Caco-2 (cell line): ENCODE data around the gene TAF6L. TPM values are rescaled to one million over a fixed set of nuclear protein-coding genes. Genes with fewer than 3 reads are reported as not detected.

Experiments used
- BruUV-seq: library from RNA; stranded (reverse); fragments of 400-500 nt; replicated peaks from 2 replicates; lab custom pipeline; 2021; lab: Mats Ljungman, UMichigan
- CTCF ChIA-PET: fragments of 300-600 bp; sonication (Branson Sonifier 250); formaldehyde crosslinking; loops from one replicate; lab custom pipeline; 2022; ENCODE audit warnings: antibody characterized with exemption; lab: Charles Lee
- POLR2A ChIA-PET: fragments of 300-600 bp; sonication (Branson Sonifier 250); formaldehyde crosslinking; loops from one replicate; lab custom pipeline; 2022; ENCODE audit warnings: antibody characterized with exemption; lab: Charles Lee
- DNase-seq, 2 experiments: peaks; one replicate each; pipeline versions ENCODE4 v3.0.0 to v3.0.0-alpha.2; 2020 to 2022
- H3K27me3 ChIP-seq: replicated peaks from 2 replicates; pipeline ENCODE4 v1.6.0; 2011; ENCODE audit warnings: low read length; ENCODE audit not compliant: control insufficient read depth, insufficient read depth
- H3K36me3 ChIP-seq: 2 replicates; pipeline ENCODE4 v1.5.1; 2011; ENCODE audit warnings: low read length; ENCODE audit not compliant: control insufficient read depth, insufficient read depth
- H3K4me1 ChIP-seq: fragments of 250-450 bp; sonication (Bioruptor Pico); 2 replicates; pipeline ENCODE4 v1.5.1; 2020; ENCODE audit warnings: mild to moderate bottlenecking
- H3K4me3 ChIP-seq: 2 replicates; pipeline ENCODE4 v1.5.1; 2011; ENCODE audit warnings: low read depth, mild to moderate bottlenecking, control low read depth, low read length
- H3K9me3 ChIP-seq: fragments of 250-450 bp; sonication (Bioruptor Pico); 2 replicates; pipeline ENCODE4 v1.5.1; 2020; ENCODE audit warnings: mild to moderate bottlenecking, moderate library complexity
- H3K27ac Mint-ChIP-seq: one replicate; pipeline ENCODE4 v1.8.0; 2022; ENCODE audit warnings: mixed read lengths; ENCODE audit not compliant: unreplicated experiment
- H3K27me3 Mint-ChIP-seq: one replicate; pipeline ENCODE4 v1.8.0; 2022; ENCODE audit warnings: mixed read lengths; ENCODE audit not compliant: insufficient read depth, unreplicated experiment
- H3K36me3 Mint-ChIP-seq: one replicate; pipeline ENCODE4 v1.8.0; 2022; ENCODE audit warnings: mild to moderate bottlenecking, mixed read lengths; ENCODE audit not compliant: insufficient read depth, unreplicated experiment
- H3K4me1 Mint-ChIP-seq: one replicate; pipeline ENCODE4 v1.8.0; 2022; ENCODE audit warnings: low read depth, mixed read lengths; ENCODE audit not compliant: unreplicated experiment
- H3K4me3 Mint-ChIP-seq: one replicate; pipeline ENCODE4 v1.8.0; 2022; ENCODE audit warnings: mild to moderate bottlenecking, moderate library complexity, mixed read lengths; ENCODE audit not compliant: unreplicated experiment
- H3K9me3 Mint-ChIP-seq: one replicate; pipeline ENCODE4 v1.8.0; 2022; ENCODE audit warnings: mixed read lengths; ENCODE audit not compliant: unreplicated experiment
- CTCF ChIP-seq, 2 experiments: fragments of 200-600 bp in 1 of 2; IDR thresholded peaks; 1 replicate in 1 of 2; 2 replicates in 1 of 2; pipeline versions ENCODE4 v1.5.1 to v1.8.0; 2011 to 2022; ENCODE audit warnings: antibody characterized with exemption in 1 of 2, control low read depth in 1 of 2, inconsistent platforms in 1 of 2, low read depth in 1 of 2, low read length in 1 of 2, mild to moderate bottlenecking in 1 of 2, moderate library complexity in 1 of 2; ENCODE audit not compliant: insufficient read depth in 1 of 2, severe bottlenecking in 1 of 2, unreplicated experiment in 1 of 2
- intact Hi-C: fragments of 100-400 bp; cut with micrococcal nuclease; formaldehyde crosslinking; loops from one replicate; pipeline ENCODE4 v1.10.0; 2022; ENCODE audit not compliant: unreplicated experiment
- total RNA-seq: library from RNA; stranded (reverse); gene quantifications from 2 replicates; pipeline ENCODE4 v1.2.3, GENCODE V29; 2022

Gene TAF6L
- total RNA-seq, 1 experiment from 2014 or later, result 26.8 TPM

DNA sequence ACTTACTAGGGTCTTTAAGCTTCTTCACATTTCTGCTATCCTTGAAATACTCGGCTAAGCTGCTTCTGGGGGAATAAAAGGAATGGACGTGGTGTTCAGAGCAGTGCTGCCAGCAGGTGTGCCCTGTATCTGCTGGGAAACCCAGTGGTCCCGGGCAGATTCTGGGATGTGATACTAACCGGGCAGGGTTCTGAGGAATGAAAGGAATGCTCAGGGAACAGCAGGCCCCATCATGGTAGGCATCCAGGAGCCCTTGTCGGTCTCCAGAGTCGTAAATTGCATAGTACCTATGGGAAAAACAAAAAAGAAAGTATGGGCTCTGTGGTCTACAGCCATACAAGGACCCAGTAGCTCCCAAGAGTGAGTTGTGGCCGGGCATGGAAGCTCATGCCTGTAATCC lies 25.1 kb downstream of the TAF6L start:
- CTCF ChIA-PET, result interaction anchor here (0.6 to 1.7 kb wide), 3 partner anchors 10 to 53 kb away, joined by 4 to 5 read pairs (median 5); partner anchors contain the start of gene TMEM179B
- Mint-ChIP-seq H3K4me1 (peaks cover 5% of the 10 kb centered on the region), H3K27me3 (no peaks in the 10 kb centered on the region), H3K27ac (peak overlapping the region; percentile 50), H3K4me3 (no peak overlapping the region), H3K9me3 (no peaks in the 10 kb centered on the region), H3K36me3 (peaks cover 96% of the 10 kb centered on the region)
- POLR2A ChIA-PET, result interaction anchor here (0.6 to 1.7 kb wide), 3 partner anchors 9 to 34 kb away, joined by 3 to 7 read pairs (median 3); partner anchors contain the start of gene TMEM179B
- H3K4me3 ChIP-seq, result no peak overlapping the region
- DNase-seq, result no peak
- no peaks in the 10 kb centered on the region for H3K9me3 ChIP-seq
- intact Hi-C loops, result no loop called here
- H3K36me3 ChIP-seq, result peaks cover 2% of the 10 kb centered on the region; the same call in 1 of the 2 replicates
- H3K27me3 ChIP-seq, result no peaks in the 10 kb centered on the region
- TF ChIP-seq CTCF (IDR thresholded peaks at IDR 0.05; ENCODE audit: insufficient read depth in 1 of 2, low read depth in 1 of 2, low read length in 1 of 2, severe bottlenecking in 1 of 2, unreplicated experiment in 1 of 2), result no peak
- peaks cover 5% of the 10 kb centered on the region for H3K4me1 ChIP-seq
- BruUV-seq, result no TSS peak

DNA sequence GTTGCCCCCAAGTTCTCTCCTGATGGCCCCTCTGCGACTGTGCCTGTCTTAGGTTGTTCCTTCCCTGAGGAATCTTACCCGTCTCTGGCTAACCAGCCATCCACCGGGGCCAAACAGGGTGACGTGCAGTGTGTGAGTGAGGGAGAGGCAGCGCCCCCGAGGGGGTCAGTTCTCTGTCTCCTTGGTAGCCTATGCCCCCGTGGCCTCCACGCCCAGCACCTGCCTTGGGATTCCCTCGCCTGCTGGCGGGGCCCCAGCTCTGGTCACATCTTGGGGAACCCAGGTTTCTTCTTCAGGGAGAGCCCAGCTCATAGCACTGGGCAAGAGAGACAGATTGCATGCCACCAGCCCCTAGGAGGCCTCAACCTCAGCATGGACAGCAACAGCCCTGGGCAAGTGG lies 28.3 kb downstream of the TAF6L start:
- Histone ChIP-seq H3K27me3 (no peaks in the 10 kb centered on the region), H3K4me3 (no peak overlapping the region), H3K9me3 (no peaks in the 10 kb centered on the region), H3K36me3 (peaks cover 2% of the 10 kb centered on the region; the same call in 1 of the 2 replicates), H3K4me1 (no peaks in the 10 kb centered on the region)
- no peak for DNase-seq
- ChIA-PET CTCF (no interaction called here), POLR2A (interaction anchor here (0.6 kb wide), 1 partner anchor 46 kb away, joined by 3 read pairs; the partner anchor contains the start of gene ZBTB3)
- intact Hi-C loops, result no loop called here
- no peak for TF ChIP-seq CTCF (IDR thresholded peaks at IDR 0.05; ENCODE audit: insufficient read depth in 1 of 2, low read depth in 1 of 2, low read length in 1 of 2, severe bottlenecking in 1 of 2, unreplicated experiment in 1 of 2)
- Mint-ChIP-seq H3K27me3 (no peaks in the 10 kb centered on the region), H3K27ac (no peak overlapping the region), H3K9me3 (no peaks in the 10 kb centered on the region), H3K36me3 (peaks cover 99% of the 10 kb centered on the region), H3K4me3 (no peak overlapping the region), H3K4me1 (peaks cover 11% of the 10 kb centered on the region)
- BruUV-seq, result no TSS peak

GRCh38 chr11:62801071-62801470 lies 29.9 kb downstream of the TAF6L start:
- H3K4me3 ChIP-seq, result no peak overlapping the region
- no TSS peak for BruUV-seq
- no peaks in the 10 kb centered on the region for H3K27me3 Mint-ChIP-seq
- peaks cover 11% of the 10 kb centered on the region for H3K4me1 Mint-ChIP-seq
- no peak overlapping the region for H3K4me3 Mint-ChIP-seq
- peaks cover 2% of the 10 kb centered on the region; the same call in 1 of the 2 replicates for H3K36me3 ChIP-seq
- no peaks in the 10 kb centered on the region for H3K9me3 ChIP-seq
- no peak for TF ChIP-seq CTCF (IDR thresholded peaks at IDR 0.05; ENCODE audit: insufficient read depth in 1 of 2, low read depth in 1 of 2, low read length in 1 of 2, severe bottlenecking in 1 of 2, unreplicated experiment in 1 of 2)
- POLR2A ChIA-PET, result no interaction called here
- H3K4me1 ChIP-seq, result no peaks in the 10 kb centered on the region; the same call in 1 of the 2 replicates
- DNase-seq, result no peak
- no peaks in the 10 kb centered on the region for H3K9me3 Mint-ChIP-seq
- H3K27me3 ChIP-seq, result no peaks in the 10 kb centered on the region
- H3K36me3 Mint-ChIP-seq, result peaks cover 98% of the 10 kb centered on the region
- H3K27ac Mint-ChIP-seq, result peak overlapping the region; percentile 22
- intact Hi-C loops, result no loop called here
- CTCF ChIA-PET, result interaction anchor here (0.6 to 1.1 kb wide), 2 partner anchors 15 to 98 kb away, joined by 4 read pairs; no protein-coding TSS in a partner anchor
